ENCODE measurements around the gene FLCN.

DNA sequence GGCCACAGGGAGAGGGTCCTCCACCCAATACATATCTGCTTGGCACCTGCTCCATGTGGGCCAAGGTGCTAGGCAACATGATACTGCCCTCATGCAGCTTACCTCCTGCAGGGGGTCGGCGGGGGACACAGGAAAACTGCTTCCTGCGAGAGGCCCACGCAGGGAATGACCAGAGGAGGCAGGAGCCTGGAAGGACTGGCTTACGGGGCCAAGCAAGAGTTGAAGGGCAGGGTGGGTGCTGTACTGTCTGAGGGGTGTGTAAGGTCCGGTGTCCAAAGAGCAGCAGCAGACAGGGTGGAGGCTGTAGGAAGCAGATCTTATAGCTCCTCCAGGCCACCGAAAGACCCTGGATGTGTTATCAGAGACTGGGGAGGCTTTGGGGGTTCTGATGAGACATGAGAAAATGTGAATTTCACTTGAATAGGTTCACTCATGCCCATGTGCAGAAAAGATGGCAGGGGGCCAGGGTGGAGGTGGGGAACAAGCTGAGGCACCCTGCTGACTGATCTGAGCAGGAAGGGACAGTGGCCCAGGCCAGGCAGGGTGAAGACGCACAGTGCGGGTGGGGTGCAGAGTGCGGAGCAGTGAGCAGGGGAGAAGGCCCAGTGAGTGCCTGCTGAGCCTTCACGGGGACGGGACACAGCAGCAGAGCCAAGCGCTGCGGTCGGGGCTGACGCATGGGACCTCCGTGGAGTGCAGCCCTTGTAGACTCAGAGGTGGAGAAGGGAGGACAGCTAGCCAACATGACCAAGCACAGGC lies 8.3 kb downstream of the FLCN start:
- TF ChIP-seq, protein P1, sequence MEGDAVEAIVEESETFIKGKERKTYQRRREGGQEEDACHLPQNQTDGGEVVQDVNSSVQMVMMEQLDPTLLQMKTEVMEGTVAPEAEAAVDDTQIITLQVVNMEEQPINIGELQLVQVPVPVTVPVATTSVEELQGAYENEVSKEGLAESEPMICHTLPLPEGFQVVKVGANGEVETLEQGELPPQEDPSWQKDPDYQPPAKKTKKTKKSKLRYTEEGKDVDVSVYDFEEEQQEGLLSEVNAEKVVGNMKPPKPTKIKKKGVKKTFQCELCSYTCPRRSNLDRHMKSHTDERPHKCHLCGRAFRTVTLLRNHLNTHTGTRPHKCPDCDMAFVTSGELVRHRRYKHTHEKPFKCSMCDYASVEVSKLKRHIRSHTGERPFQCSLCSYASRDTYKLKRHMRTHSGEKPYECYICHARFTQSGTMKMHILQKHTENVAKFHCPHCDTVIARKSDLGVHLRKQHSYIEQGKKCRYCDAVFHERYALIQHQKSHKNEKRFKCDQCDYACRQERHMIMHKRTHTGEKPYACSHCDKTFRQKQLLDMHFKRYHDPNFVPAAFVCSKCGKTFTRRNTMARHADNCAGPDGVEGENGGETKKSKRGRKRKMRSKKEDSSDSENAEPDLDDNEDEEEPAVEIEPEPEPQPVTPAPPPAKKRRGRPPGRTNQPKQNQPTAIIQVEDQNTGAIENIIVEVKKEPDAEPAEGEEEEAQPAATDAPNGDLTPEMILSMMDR (conservative IDR thresholded peaks at IDR 0.05), result no peak
- no peak for TF ChIP-seq EZH2 (IDR thresholded peaks at IDR 0.05; ENCODE audit: low read depth)

All from PC-9 (cell line).